HUES64 (cell line): ENCODE measurements around the gene RACGAP1.

ENCODE experiments used
- H3K27ac ChIP-seq: 2 replicates; pipeline ENCODE4 v1.7.0; 2013; ENCODE audit warnings: low read depth, low read length, inconsistent platforms
- H3K27me3 ChIP-seq: 2 replicates; pipeline ENCODE4 v1.6.1; 2013; ENCODE audit warnings: mild to moderate bottlenecking, low read length; ENCODE audit not compliant: insufficient read depth
- H3K36me3 ChIP-seq: 2 replicates; pipeline ENCODE4 v1.6.1; 2013; ENCODE audit warnings: mild to moderate bottlenecking, low read length; ENCODE audit not compliant: insufficient read depth
- H3K4me1 ChIP-seq: 2 replicates; pipeline ENCODE4 v1.6.1; 2013; ENCODE audit warnings: mild to moderate bottlenecking, low read length, moderate library complexity; ENCODE audit not compliant: insufficient read depth
- H3K4me3 ChIP-seq: 2 replicates; pipeline ENCODE4 v1.5.1; 2013; ENCODE audit warnings: mild to moderate bottlenecking, low read length, moderate library complexity
- H3K9ac ChIP-seq: 2 replicates; pipeline ENCODE4 v1.6.1; 2013; ENCODE audit warnings: mild to moderate bottlenecking, low read depth, low read length
- H3K9me3 ChIP-seq: 2 replicates; pipeline ENCODE4 v1.6.1; 2013; ENCODE audit warnings: low read depth, low read length; ENCODE audit not compliant: insufficient read depth
- WGBS: fragments of 150-250, 120-280 bp; methylation state at CpG from one replicate; pipeline ENCODE4 v1.1.7; 2013; ENCODE audit warnings: missing lambda C conversion rate; 5-methylcytosine and 5-hydroxymethylcytosine counted together

The RACGAP1 gene

GRCh38 chr12:49973361-49973830, 51.9 kb downstream of the RACGAP1 start:
- Histone ChIP-seq H3K4me1 (no peaks in the 10 kb centered on the region), H3K9me3 (no peaks in the 10 kb centered on the region), H3K4me3 (no peak overlapping the region), H3K9ac (no peak overlapping the region), H3K36me3 (no peaks in the 10 kb centered on the region), H3K27ac (no peak overlapping the region), H3K27me3 (peaks cover 28% of the 10 kb centered on the region)
- 91% methylated on average over 19 of the region's 19 CpGs for WGBS

GRCh38 chr12:49972641-49973360, 52.5 kb downstream of the RACGAP1 start, which contains the start of gene AQP6:
Gene AQP6, plus strand, starts transcription at chr12:49972947. Its CDS starts 227 bp downstream, at chr12:49973174.
- WGBS = 93% methylated on average over 18 of the region's 18 CpGs
- H3K36me3 ChIP-seq = no peaks in the 10 kb centered on the region
- no peak within 1 kb of the TSS for H3K4me3 ChIP-seq
- H3K27ac ChIP-seq = no peak within 1 kb of the TSS
- no peak within 1 kb of the TSS for H3K9ac ChIP-seq
- no peaks in the 10 kb centered on the region for H3K4me1 ChIP-seq
- no peaks in the 10 kb centered on the region for H3K9me3 ChIP-seq
- H3K27me3 ChIP-seq = peaks cover 34% of the 10 kb centered on the region

GRCh38 chr12:49972129-49972528, 53.2 kb downstream of the RACGAP1 start:
- peaks cover 38% of the 10 kb centered on the region for H3K27me3 ChIP-seq
- no peaks in the 10 kb centered on the region for H3K9me3 ChIP-seq
- H3K4me1 ChIP-seq = no peaks in the 10 kb centered on the region
- 91% methylated on average over 9 of the region's 9 CpGs for WGBS
- H3K9ac ChIP-seq = no peak overlapping the region
- H3K27ac ChIP-seq = no peak overlapping the region
- no peak overlapping the region for H3K4me3 ChIP-seq
- H3K36me3 ChIP-seq = no peaks in the 10 kb centered on the region

- Histone ChIP-seq H3K4me1 (peaks cover 7% of the 10 kb centered on the region; the same call in 1 of the 2 replicates), H3K27me3 (peaks cover 45% of the 10 kb centered on the region), H3K9me3 (no peaks in the 10 kb centered on the region), H3K9ac (no peak overlapping the region), H3K27ac (no peak overlapping the region), H3K4me3 (no peak overlapping the region), H3K36me3 (no peaks in the 10 kb centered on the region)
- 90% methylated on average over 6 of the region's 6 CpGs for WGBS
Observed at GRCh38 chr12:49971141-49971540, 54.2 kb downstream of the RACGAP1 start.

GRCh38 chr12:49970658-49971057, 54.6 kb downstream of the RACGAP1 start:
- peaks cover 7% of the 10 kb centered on the region; the same call in 1 of the 2 replicates for H3K4me1 ChIP-seq
- WGBS = 79% methylated on average over 10 of the region's 10 CpGs
- no peaks in the 10 kb centered on the region for H3K36me3 ChIP-seq
- H3K27me3 ChIP-seq = peaks cover 47% of the 10 kb centered on the region
- H3K4me3 ChIP-seq = no peak overlapping the region
- no peak overlapping the region for H3K27ac ChIP-seq
- no peaks in the 10 kb centered on the region for H3K9me3 ChIP-seq
- no peak overlapping the region for H3K9ac ChIP-seq

GRCh38 chr12:49969651-49970429, 55.5 kb downstream of the RACGAP1 start:
- no peaks in the 10 kb centered on the region for H3K9me3 ChIP-seq
- peaks cover 47% of the 10 kb centered on the region for H3K27me3 ChIP-seq
- no peaks in the 10 kb centered on the region for H3K36me3 ChIP-seq
- no peak overlapping the region for H3K27ac ChIP-seq
- H3K9ac ChIP-seq = no peak overlapping the region
- no peak overlapping the region for H3K4me3 ChIP-seq
- peaks cover 7% of the 10 kb centered on the region; the same call in 1 of the 2 replicates for H3K4me1 ChIP-seq
- 90% methylated on average over 12 of the region's 12 CpGs for WGBS

GRCh38 chr12:49969027-49969426, 56.3 kb downstream of the RACGAP1 start:
- Histone ChIP-seq H3K9me3 (no peaks in the 10 kb centered on the region), H3K27me3 (peaks cover 54% of the 10 kb centered on the region), H3K36me3 (no peaks in the 10 kb centered on the region), H3K4me1 (peaks cover 7% of the 10 kb centered on the region; the same call in 1 of the 2 replicates), H3K4me3 (no peak overlapping the region), H3K27ac (no peak overlapping the region), H3K9ac (no peak overlapping the region)
- 96% methylated on average over 5 of the region's 5 CpGs for WGBS

GRCh38 chr12:49968471-49968870, 56.8 kb downstream of the RACGAP1 start:
- H3K27ac ChIP-seq = no peak overlapping the region
- H3K36me3 ChIP-seq = no peaks in the 10 kb centered on the region
- H3K4me1 ChIP-seq = peaks cover 7% of the 10 kb centered on the region; the same call in 1 of the 2 replicates
- 81% methylated on average over 6 of the region's 6 CpGs for WGBS
- no peak overlapping the region for H3K4me3 ChIP-seq
- H3K9ac ChIP-seq = no peak overlapping the region
- H3K9me3 ChIP-seq = no peaks in the 10 kb centered on the region
- H3K27me3 ChIP-seq = peaks cover 59% of the 10 kb centered on the region

GRCh38 chr12:49967777-49968250, 57.5 kb downstream of the RACGAP1 start:
- no peaks in the 10 kb centered on the region for H3K36me3 ChIP-seq
- peaks cover 7% of the 10 kb centered on the region for H3K4me1 ChIP-seq
- WGBS = 47% methylated on average over 15 of the region's 15 CpGs
- peak overlapping the region; percentile 51 for H3K4me3 ChIP-seq
- no peak overlapping the region for H3K27ac ChIP-seq
- no peaks in the 10 kb centered on the region for H3K9me3 ChIP-seq
- H3K9ac ChIP-seq = no peak overlapping the region
- peaks cover 59% of the 10 kb centered on the region for H3K27me3 ChIP-seq

GRCh38 chr12:49967042-49967776, 58.1 kb downstream of the RACGAP1 start:
- Histone ChIP-seq H3K27ac (no peak overlapping the region), H3K36me3 (no peaks in the 10 kb centered on the region), H3K27me3 (peaks cover 64% of the 10 kb centered on the region), H3K4me1 (peaks cover 7% of the 10 kb centered on the region), H3K4me3 (peak overlapping the region; percentile 51), H3K9ac (no peak overlapping the region), H3K9me3 (no peaks in the 10 kb centered on the region)
- WGBS = 3% methylated on average over 40 of the region's 40 CpGs
